Karpas-422 (cell line): Measurements from ENCODE around the gene ACVR1. TPM values are rescaled to one million over a fixed set of nuclear protein-coding genes. Genes with fewer than 3 reads are reported as not detected.

Experiments used
- DNase-seq: peaks from one replicate; pipeline ENCODE4 v3.0.0-alpha.2; 2015
- H2AFZ ChIP-seq: fragments of 200-600 bp; sonication (generic); 2 replicates; pipeline ENCODE4 v1.6.1; 2014; ENCODE audit warnings: antibody characterized with exemption, low read length, mixed read lengths
- H3K27ac ChIP-seq: fragments of 200-600 bp; sonication (generic); 2 replicates; pipeline ENCODE4 v1.5.1; 2014; ENCODE audit warnings: mild to moderate bottlenecking, low read length, moderate library complexity
- H3K27me3 ChIP-seq: fragments of 200-600 bp; sonication (generic); 2 replicates; pipeline ENCODE4 v1.6.1; 2014; ENCODE audit warnings: low read length, mixed read lengths
- H3K36me3 ChIP-seq: fragments of 200-600 bp; sonication (generic); 2 replicates; pipeline ENCODE4 v1.6.1; 2014; ENCODE audit warnings: low read length, mixed read lengths; ENCODE audit not compliant: insufficient read depth
- H3K4me1 ChIP-seq: fragments of 200-600 bp; sonication (generic); 2 replicates; pipeline ENCODE4 v1.6.1; 2014; ENCODE audit warnings: mild to moderate bottlenecking, low read length, mixed read lengths
- H3K4me2 ChIP-seq: fragments of 200-600 bp; sonication (generic); 2 replicates; pipeline ENCODE4 v1.6.1; 2014; ENCODE audit warnings: low read length, low read depth, mild to moderate bottlenecking; ENCODE audit not compliant: poor library complexity, severe bottlenecking
- H3K4me3 ChIP-seq: fragments of 200-600 bp; sonication (generic); 2 replicates; pipeline ENCODE4 v1.5.1; 2014; ENCODE audit warnings: mild to moderate bottlenecking, antibody characterized with exemption, low read length, mixed read lengths
- H3K79me2 ChIP-seq: fragments of 200-600 bp; sonication (generic); 2 replicates; pipeline ENCODE4 v1.6.1; 2014; ENCODE audit warnings: mild to moderate bottlenecking, low read length, mixed read lengths
- H3K9ac ChIP-seq: fragments of 200-600 bp; sonication (generic); 2 replicates; pipeline ENCODE4 v1.6.0; 2014; ENCODE audit warnings: low read length
- H3K9me2 ChIP-seq: fragments of 200-600 bp; sonication (generic), shearing (Covaris generic); replicated peaks from 2 replicates; pipeline ENCODE4 v1.6.0; 2014; ENCODE audit warnings: mild to moderate bottlenecking, low read length, moderate library complexity; ENCODE audit not compliant: insufficient read depth
- H3K9me3 ChIP-seq: fragments of 300-700, 200-600 bp; sonication (generic); 2 replicates; pipeline ENCODE4 v1.6.1; 2014; ENCODE audit warnings: low read length, mixed read lengths
- H4K20me1 ChIP-seq: fragments of 200-600 bp; sonication (generic); 2 replicates; pipeline ENCODE4 v1.6.1; 2014; ENCODE audit warnings: mild to moderate bottlenecking, antibody characterized with exemption, low read length, low read depth; ENCODE audit not compliant: insufficient read depth
- total RNA-seq: library from RNA; depleted of rRNA; stranded (reverse); fragments of >200 nt; shearing (Covaris generic); gene quantifications from 2 replicates; pipeline ENCODE4 v1.2.3, GENCODE V29; 2014; ENCODE audit warnings: low replicate concordance

The ACVR1 gene
- total RNA-seq, 1 experiment from 2014 or later = 0.07 TPM

GRCh38 chr2:157699806-157700205 is 176.3 kb downstream of the ACVR1 start:
- H2AFZ ChIP-seq = no peak overlapping the region
- no peak overlapping the region for H3K4me3 ChIP-seq
- DNase-seq = no peak
- H3K4me2 ChIP-seq = no peak overlapping the region
- H3K27me3 ChIP-seq = no peaks in the 10 kb centered on the region
- no peaks in the 10 kb centered on the region for H3K79me2 ChIP-seq
- no peaks in the 10 kb centered on the region for H4K20me1 ChIP-seq
- no peaks in the 10 kb centered on the region for H3K4me1 ChIP-seq
- H3K9ac ChIP-seq = no peak overlapping the region
- 0 out of 2 replicates have a peak, but pooled peaks cover 4% of the 10 kb centered on the region for H3K9me2 ChIP-seq
- no peaks in the 10 kb centered on the region for H3K36me3 ChIP-seq
- H3K9me3 ChIP-seq = no peaks in the 10 kb centered on the region
- H3K27ac ChIP-seq = no peak overlapping the region

- Histone ChIP-seq H3K36me3 (no peaks in the 10 kb centered on the region), H3K27ac (no peak overlapping the region), H3K4me3 (no peak overlapping the region), H3K79me2 (no peaks in the 10 kb centered on the region), H3K4me2 (no peak overlapping the region), H4K20me1 (no peaks in the 10 kb centered on the region), H2AFZ (no peak overlapping the region), H3K9me3 (no peaks in the 10 kb centered on the region), H3K9me2 (0 out of 2 replicates have a peak, but pooled peaks cover 4% of the 10 kb centered on the region), H3K27me3 (no peaks in the 10 kb centered on the region), H3K9ac (no peak overlapping the region), H3K4me1 (no peaks in the 10 kb centered on the region)
- DNase-seq = no peak
Observed at GRCh38 chr2:157699009-157699408, 177.1 kb downstream of the ACVR1 start.

- no peaks in the 10 kb centered on the region for H3K36me3 ChIP-seq
- no peak for DNase-seq
- H3K9me2 ChIP-seq = 0 out of 2 replicates have a peak, but pooled peaks cover 4% of the 10 kb centered on the region
- H4K20me1 ChIP-seq = no peaks in the 10 kb centered on the region
- H2AFZ ChIP-seq = no peak overlapping the region
- H3K9ac ChIP-seq = no peak overlapping the region
- H3K4me2 ChIP-seq = no peak overlapping the region
- H3K79me2 ChIP-seq = no peaks in the 10 kb centered on the region
- H3K9me3 ChIP-seq = no peaks in the 10 kb centered on the region
- H3K27me3 ChIP-seq = no peaks in the 10 kb centered on the region
- H3K4me3 ChIP-seq = no peak overlapping the region
- no peak overlapping the region for H3K27ac ChIP-seq
- no peaks in the 10 kb centered on the region for H3K4me1 ChIP-seq
Observed at GRCh38 chr2:157698430-157698829, 177.7 kb downstream of the ACVR1 start.

GRCh38 chr2:157696036-157696435 is 180.1 kb downstream of the ACVR1 start:
- no peak overlapping the region for H2AFZ ChIP-seq
- no peaks in the 10 kb centered on the region for H3K4me1 ChIP-seq
- no peak overlapping the region for H3K4me3 ChIP-seq
- DNase-seq = no peak
- H3K27me3 ChIP-seq = no peaks in the 10 kb centered on the region
- no peaks in the 10 kb centered on the region for H4K20me1 ChIP-seq
- no peaks in the 10 kb centered on the region for H3K79me2 ChIP-seq
- no peaks in the 10 kb centered on the region for H3K36me3 ChIP-seq
- no peak overlapping the region for H3K4me2 ChIP-seq
- H3K9ac ChIP-seq = no peak overlapping the region
- H3K9me3 ChIP-seq = no peaks in the 10 kb centered on the region
- 0 out of 2 replicates have a peak, but pooled peaks cover 4% of the 10 kb centered on the region for H3K9me2 ChIP-seq
- no peak overlapping the region for H3K27ac ChIP-seq

DNA sequence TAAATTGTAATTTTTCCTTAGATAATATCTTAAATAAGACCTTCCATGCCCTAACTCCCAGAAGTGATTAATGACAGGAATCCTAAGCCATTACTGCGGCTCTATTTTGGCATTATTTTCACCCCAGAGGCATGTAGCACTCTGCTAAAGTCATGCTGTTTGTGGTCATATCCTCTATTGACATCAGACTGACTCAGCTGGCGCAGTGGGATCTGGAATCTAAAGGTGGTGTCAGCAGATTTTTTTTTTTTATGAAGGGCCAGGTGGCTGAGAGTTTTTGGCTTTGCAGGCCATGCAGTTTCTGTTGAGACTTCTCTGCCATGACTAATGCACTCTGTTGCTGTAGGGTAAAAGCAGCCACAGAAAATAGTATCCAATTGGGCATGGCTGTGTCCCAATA is 183.4 kb downstream of the ACVR1 start:
- Histone ChIP-seq H3K27ac (no peak overlapping the region), H3K4me3 (no peak overlapping the region), H3K4me2 (no peak overlapping the region), H3K27me3 (no peaks in the 10 kb centered on the region), H3K9me3 (no peaks in the 10 kb centered on the region), H3K9ac (no peak overlapping the region), H4K20me1 (no peaks in the 10 kb centered on the region), H3K79me2 (no peaks in the 10 kb centered on the region), H3K4me1 (no peaks in the 10 kb centered on the region), H2AFZ (no peak overlapping the region), H3K36me3 (no peaks in the 10 kb centered on the region), H3K9me2 (0 out of 2 replicates have a peak, but pooled peaks cover 4% of the 10 kb centered on the region)
- DNase-seq = no peak

- Histone ChIP-seq H3K9me3 (no peaks in the 10 kb centered on the region), H3K36me3 (no peaks in the 10 kb centered on the region), H3K79me2 (no peaks in the 10 kb centered on the region), H3K4me1 (no peaks in the 10 kb centered on the region), H2AFZ (no peak overlapping the region), H3K27ac (no peak overlapping the region), H3K27me3 (no peaks in the 10 kb centered on the region), H3K9me2 (no peaks in the 10 kb centered on the region), H4K20me1 (no peaks in the 10 kb centered on the region), H3K4me3 (no peak overlapping the region), H3K9ac (no peak overlapping the region), H3K4me2 (no peak overlapping the region)
- DNase-seq = no peak
Observed at GRCh38 chr2:157691695-157692094, 184.4 kb downstream of the ACVR1 start.

- Histone ChIP-seq H3K27me3 (no peaks in the 10 kb centered on the region), H3K27ac (no peak overlapping the region), H3K4me3 (no peak overlapping the region), H3K36me3 (no peaks in the 10 kb centered on the region), H2AFZ (no peak overlapping the region), H4K20me1 (no peaks in the 10 kb centered on the region), H3K9me3 (no peaks in the 10 kb centered on the region), H3K4me1 (no peaks in the 10 kb centered on the region), H3K9ac (no peak overlapping the region), H3K9me2 (no peaks in the 10 kb centered on the region), H3K4me2 (no peak overlapping the region), H3K79me2 (no peaks in the 10 kb centered on the region)
- DNase-seq = no peak
Observed at GRCh38 chr2:157691131-157691530, 185.0 kb downstream of the ACVR1 start.
